B cell (primary cell): ENCODE measurements around the gene ASMTL. TPM values are rescaled to one million over a fixed set of nuclear protein-coding genes. Genes with fewer than 3 reads are reported as not detected.

ENCODE experiments used
- ATAC-seq: fragments of 200-7000 bp; cut with Tn5 transposase; one replicate; pipeline ENCODE4 v1.10.0; 2021; ENCODE audit warnings: low read depth, mild to moderate bottlenecking, moderate number of reproducible peaks, moderate library complexity
- CTCF ChIA-PET: fragments of 350-600 bp; sonication (Branson Sonifier 250); formaldehyde crosslinking; loops from one replicate; lab custom pipeline; 2021; ENCODE audit warnings: antibody characterized with exemption, inconsistent platforms; lab: Charles Lee
- POLR2A ChIA-PET: fragments of 350-600 bp; sonication (Branson Sonifier 250); formaldehyde crosslinking; loops from one replicate; lab custom pipeline; 2021; ENCODE audit warnings: antibody characterized with exemption; lab: Charles Lee
- DNase-seq: peaks from one replicate; pipeline ENCODE4 v3.0.0; 2013
- H2AFZ ChIP-seq: 2 replicates; pipeline ENCODE4 v1.6.1; 2012; ENCODE audit warnings: mild to moderate bottlenecking, low read depth, low read length; ENCODE audit not compliant: insufficient read depth, poor library complexity, severe bottlenecking
- H3K27ac ChIP-seq, 2 donors: 1 replicate in 1 of 2; 2 replicates in 1 of 2; pipeline ENCODE4 v1.5.1; 2012 to 2013; ENCODE audit warnings: low read length in 2 of 2, mild to moderate bottlenecking in 2 of 2, moderate library complexity in 1 of 2
- H3K27me3 ChIP-seq, 4 experiments: fragments of 200-600 bp in 1 of 4; sonication (generic) in 1 of 4; replicated peaks in 1 of 4; 1 replicate in 2 of 4; 2 replicates in 2 of 4; pipeline versions ENCODE4 v1.6.1 to v1.7.0; 2013 to 2016; ENCODE audit warnings: low read length in 3 of 4, mild to moderate bottlenecking in 2 of 4, mixed read lengths in 1 of 4, moderate library complexity in 1 of 4; ENCODE audit not compliant: insufficient read depth in 4 of 4, control insufficient read depth in 3 of 4; ENCODE audit errors: control extremely low read depth in 1 of 4
- H3K36me3 ChIP-seq, 2 experiments: replicated peaks in 1 of 2; 1 replicate in 1 of 2; 2 replicates in 1 of 2; pipeline versions ENCODE4 v1.6.1 to v1.7.1; 2013; ENCODE audit warnings: low read length in 1 of 2; ENCODE audit not compliant: insufficient read depth in 2 of 2, control insufficient read depth in 1 of 2; ENCODE audit errors: control extremely low read depth in 1 of 2, extremely low read depth in 1 of 2
- H3K4me1 ChIP-seq, 2 donors: fragments of 200-600 bp in 1 of 2; sonication (generic) in 1 of 2; 1 replicate in 1 of 2; 2 replicates in 1 of 2; pipeline versions ENCODE4 v1.5.1 to v1.6.1; 2013 to 2017; ENCODE audit warnings: low read length in 2 of 2; ENCODE audit not compliant: control insufficient read depth in 2 of 2, insufficient read depth in 2 of 2
- H3K4me2 ChIP-seq: replicated peaks from 2 replicates; pipeline ENCODE3; 2012; ENCODE audit warnings: mild to moderate bottlenecking, low read depth, low read length; ENCODE audit not compliant: poor library complexity, severe bottlenecking
- H3K4me3 ChIP-seq, 5 experiments: fragments of 200-600 bp in 1 of 5; sonication (generic) in 1 of 5; 1 replicate in 3 of 5; 2 replicates in 2 of 5; pipeline versions ENCODE4 v1.5.1 to v1.7.0; 2011 to 2016; ENCODE audit warnings: low read length in 4 of 5, mild to moderate bottlenecking in 4 of 5, low read depth in 2 of 5, control low read depth in 1 of 5, moderate library complexity in 1 of 5; ENCODE audit not compliant: insufficient read depth in 1 of 5; ENCODE audit errors: control extremely low read depth in 1 of 5, extremely low read depth in 1 of 5
- H3K79me2 ChIP-seq: fragments of 200-600 bp; sonication (generic); one replicate; pipeline ENCODE4 v1.6.0; 2016; ENCODE audit warnings: low read length; ENCODE audit not compliant: control insufficient read depth, insufficient read depth
- H3K9ac ChIP-seq: fragments of 200-600 bp; sonication (generic); 2 replicates; pipeline ENCODE4 v1.6.1; 2017; ENCODE audit warnings: mild to moderate bottlenecking, low read length, moderate library complexity
- H3K9me3 ChIP-seq, 3 donors: one replicate each; pipeline versions ENCODE4 v1.6.1 to v1.7.1; 2013; ENCODE audit warnings: low read length in 2 of 3; ENCODE audit not compliant: control insufficient read depth in 2 of 3, insufficient read depth in 1 of 3; ENCODE audit errors: control extremely low read depth in 1 of 3
- H4K20me1 ChIP-seq: 2 replicates; pipeline ENCODE4 v1.6.0; 2012; ENCODE audit warnings: mild to moderate bottlenecking, low read length; ENCODE audit not compliant: insufficient read depth, control insufficient read depth, poor library complexity, severe bottlenecking
- H3K27ac Mint-ChIP-seq: one replicate; pipeline ENCODE4 v1.8.0; 2021; ENCODE audit warnings: mixed read lengths
- H3K27me3 Mint-ChIP-seq: one replicate; pipeline ENCODE4 v1.8.0; 2021; ENCODE audit warnings: mixed read lengths
- H3K4me1 Mint-ChIP-seq: one replicate; pipeline ENCODE4 v1.8.0; 2021; ENCODE audit warnings: mixed read lengths
- H3K4me3 Mint-ChIP-seq: one replicate; pipeline ENCODE4 v1.8.0; 2021; ENCODE audit warnings: mixed read lengths
- H3K9me3 Mint-ChIP-seq: one replicate; pipeline ENCODE4 v1.8.0; 2022; ENCODE audit warnings: mixed read lengths; ENCODE audit not compliant: insufficient read depth
- EZH2 ChIP-seq: IDR thresholded peaks from 2 replicates; pipeline ENCODE4 v1.6.1; 2012; ENCODE audit warnings: borderline replicate concordance, low read depth, mild to moderate bottlenecking, moderate library complexity, low read length; ENCODE audit not compliant: insufficient read depth, poor library complexity, severe bottlenecking
- WGBS: methylation state at CpG from one replicate; pipeline ENCODE4 v1.1.5; 2013; ENCODE audit warnings: missing lambda C conversion rate; ENCODE audit not compliant: insufficient coverage; 5-methylcytosine and 5-hydroxymethylcytosine counted together
- intact Hi-C: fragments of 100-400 bp; cut with micrococcal nuclease; formaldehyde crosslinking; loops from one replicate; pipeline ENCODE4 v1.10.0; 2022
- polyA plus RNA-seq: library from polyadenylated mRNA; depleted of rRNA; stranded (reverse); fragments of >200 nt; gene quantifications from 2 replicates; pipeline ENCODE4 v1.2.3, GENCODE V29; 2012
- total RNA-seq, 2 donors: library from RNA; stranded (reverse); fragments of 120-200 nt in 1 of 2; gene quantifications; 1 replicate in 1 of 2; 2 replicates in 1 of 2; pipeline versions ENCODE4 v1.2.3 to v1.2.4, GENCODE V29; 2013 to 2022
- TF ChIP-seq, protein P1 (sequence below): fragments of 200-600 bp; IDR thresholded peaks from one replicate; pipeline ENCODE4 v1.8.0; 2022; ENCODE audit warnings: antibody characterized with exemption, mild to moderate bottlenecking

Gene ASMTL
- total and polyA plus RNA-seq, 2 donors (not counting 1 experiment from before 2014, with no cell fraction given) = 33.3 to 52.9 TPM

DNA sequence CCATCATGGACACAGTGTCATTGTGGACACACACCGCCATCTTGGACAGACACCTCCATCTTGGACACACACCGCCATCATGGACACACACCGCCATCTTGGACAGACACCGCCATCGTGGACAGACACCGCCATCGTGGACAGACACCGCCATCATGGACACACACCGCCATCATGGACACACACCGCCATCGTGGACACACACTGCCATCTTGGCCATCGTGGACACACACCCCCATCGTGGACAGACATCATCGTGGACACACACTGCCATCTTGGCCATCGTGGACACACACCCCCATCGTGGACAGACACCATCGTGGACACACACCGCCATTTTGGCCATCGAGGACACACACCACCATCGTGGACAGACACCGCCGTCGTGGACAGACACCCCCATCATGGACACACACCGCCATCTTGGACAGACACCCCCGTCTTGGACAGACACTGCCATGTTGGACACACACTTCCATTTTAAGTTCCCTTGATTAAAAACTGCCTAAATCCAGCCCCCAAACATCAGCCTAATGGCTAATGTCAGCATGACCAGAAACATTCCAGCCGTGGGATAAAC, 9.1 kb downstream of the ASMTL start:
- 89% methylated on average over 26 of the region's 26 CpGs for WGBS
- TF ChIP-seq, protein P1, sequence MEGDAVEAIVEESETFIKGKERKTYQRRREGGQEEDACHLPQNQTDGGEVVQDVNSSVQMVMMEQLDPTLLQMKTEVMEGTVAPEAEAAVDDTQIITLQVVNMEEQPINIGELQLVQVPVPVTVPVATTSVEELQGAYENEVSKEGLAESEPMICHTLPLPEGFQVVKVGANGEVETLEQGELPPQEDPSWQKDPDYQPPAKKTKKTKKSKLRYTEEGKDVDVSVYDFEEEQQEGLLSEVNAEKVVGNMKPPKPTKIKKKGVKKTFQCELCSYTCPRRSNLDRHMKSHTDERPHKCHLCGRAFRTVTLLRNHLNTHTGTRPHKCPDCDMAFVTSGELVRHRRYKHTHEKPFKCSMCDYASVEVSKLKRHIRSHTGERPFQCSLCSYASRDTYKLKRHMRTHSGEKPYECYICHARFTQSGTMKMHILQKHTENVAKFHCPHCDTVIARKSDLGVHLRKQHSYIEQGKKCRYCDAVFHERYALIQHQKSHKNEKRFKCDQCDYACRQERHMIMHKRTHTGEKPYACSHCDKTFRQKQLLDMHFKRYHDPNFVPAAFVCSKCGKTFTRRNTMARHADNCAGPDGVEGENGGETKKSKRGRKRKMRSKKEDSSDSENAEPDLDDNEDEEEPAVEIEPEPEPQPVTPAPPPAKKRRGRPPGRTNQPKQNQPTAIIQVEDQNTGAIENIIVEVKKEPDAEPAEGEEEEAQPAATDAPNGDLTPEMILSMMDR = no peak
- TF ChIP-seq EZH2 = no peak
- no peak overlapping the region for H3K4me2 ChIP-seq
- DNase-seq = no peak
- peaks cover 8% of the 10 kb centered on the region for H4K20me1 ChIP-seq
- no peak overlapping the region for H3K27ac Mint-ChIP-seq
- H3K4me3 ChIP-seq = no peak overlapping the region
- intact Hi-C loops = no loop called here
- no peaks in the 10 kb centered on the region for H3K27me3 ChIP-seq
- H3K36me3 ChIP-seq = peaks cover 2 to 9% of the 10 kb centered on the region in 2 experiments
- no peak overlapping the region for H3K27ac ChIP-seq
- H3K9me3 ChIP-seq = peaks cover 0 to 45% (median 3%) of the 10 kb centered on the region in 3 donors
- POLR2A ChIA-PET = no interaction called here
- peaks cover 30% of the 10 kb centered on the region for H3K79me2 ChIP-seq
- H3K4me3 Mint-ChIP-seq = no peak overlapping the region
- no peak overlapping the region for H2AFZ ChIP-seq
- peaks cover 11% of the 10 kb centered on the region for H3K4me1 Mint-ChIP-seq
- H3K9ac ChIP-seq = no peak overlapping the region
- H3K4me1 ChIP-seq = peaks cover 8 to 9% of the 10 kb centered on the region in 2 donors
- peaks cover 4% of the 10 kb centered on the region for H3K9me3 Mint-ChIP-seq
- CTCF ChIA-PET = no interaction called here
- no peaks in the 10 kb centered on the region for H3K27me3 Mint-ChIP-seq
- no peak for ATAC-seq

GRCh38 chrX:1442724-1443367, 9.9 kb downstream of the ASMTL start:
- Mint-ChIP-seq H3K9me3 (peaks cover 4% of the 10 kb centered on the region), H3K27me3 (no peaks in the 10 kb centered on the region), H3K4me3 (no peak overlapping the region), H3K4me1 (peaks cover 11% of the 10 kb centered on the region), H3K27ac (no peak overlapping the region)
- Histone ChIP-seq H3K4me1 (peaks cover 8 to 9% of the 10 kb centered on the region in 2 donors), H3K9ac (no peak overlapping the region), H3K4me2 (no peak overlapping the region), H2AFZ (no peak overlapping the region), H3K4me3 (no peak overlapping the region), H3K9me3 (peaks cover 0 to 37% (median 3%) of the 10 kb centered on the region in 3 donors), H3K27me3 (no peaks in the 10 kb centered on the region), H4K20me1 (peaks cover 8% of the 10 kb centered on the region), H3K79me2 (peaks cover 23% of the 10 kb centered on the region), H3K27ac (no peak overlapping the region), H3K36me3 (peaks cover 2 to 12% of the 10 kb centered on the region in 2 experiments)
- no peak for DNase-seq
- ATAC-seq = no peak
- TF ChIP-seq, protein P1 = no peak
- TF ChIP-seq EZH2 = no peak
- 90% methylated on average over 35 of the region's 38 CpGs for WGBS
- POLR2A ChIA-PET = no interaction called here
- CTCF ChIA-PET = no interaction called here
- intact Hi-C loops = no loop called here
